HT1080 (cell line): Measurements from ENCODE around the gene SDR42E1. TPM values are rescaled to one million over a fixed set of nuclear protein-coding genes. Genes with fewer than 3 reads are reported as not detected.

Experiments used
- DNase-seq: peaks from one replicate; pipeline ENCODE4 v3.0.0-alpha.2; 2015; ENCODE audit warnings: low read depth
- total RNA-seq: library from RNA; depleted of rRNA; stranded (reverse); fragments of >200 nt; shearing (Covaris generic); gene quantifications from 2 replicates; pipeline ENCODE4 v1.2.3, GENCODE V29; 2014; rRNA removed

Gene SDR42E1
- total RNA-seq, 1 experiment from 2014 or later = 5.9 TPM

DNA sequence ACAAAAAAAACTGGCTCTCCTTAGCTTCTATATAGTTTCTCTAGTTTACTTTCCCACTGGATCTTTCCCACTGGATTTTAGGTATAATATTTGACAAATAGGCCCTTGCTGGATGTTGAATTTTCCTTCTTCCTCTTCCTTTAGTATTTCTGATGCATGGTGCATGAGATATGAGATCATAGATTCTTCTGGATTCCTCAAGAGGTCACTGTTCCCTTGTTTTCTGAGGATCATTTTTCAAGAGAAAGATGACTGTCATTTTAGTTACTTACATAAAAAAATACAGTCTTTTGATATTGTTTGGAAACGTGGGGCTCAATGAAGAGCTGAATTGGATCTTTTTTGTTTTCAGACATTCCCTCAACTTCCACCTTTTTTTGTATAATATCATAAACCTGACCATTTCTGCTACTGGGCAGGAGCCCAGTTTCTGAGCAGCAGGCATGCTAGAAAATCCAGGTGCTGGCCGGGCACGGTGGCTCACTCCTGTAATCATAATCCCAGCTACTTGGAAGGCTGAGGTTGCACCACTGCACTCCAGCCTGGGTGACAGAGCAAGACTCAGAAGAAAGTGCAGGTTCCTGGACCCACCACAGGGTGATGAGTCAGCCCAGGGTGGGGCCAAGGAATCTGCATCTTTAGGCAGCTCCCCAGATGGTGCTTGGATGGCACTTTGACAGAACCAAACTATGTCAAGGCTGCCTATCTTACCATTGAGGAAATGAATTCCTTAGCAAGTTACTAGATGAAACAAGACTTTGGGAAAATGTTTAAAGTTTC is 70.3 kb downstream of the SDR42E1 start:
- peak; percentile 76 for DNase-seq

DNA sequence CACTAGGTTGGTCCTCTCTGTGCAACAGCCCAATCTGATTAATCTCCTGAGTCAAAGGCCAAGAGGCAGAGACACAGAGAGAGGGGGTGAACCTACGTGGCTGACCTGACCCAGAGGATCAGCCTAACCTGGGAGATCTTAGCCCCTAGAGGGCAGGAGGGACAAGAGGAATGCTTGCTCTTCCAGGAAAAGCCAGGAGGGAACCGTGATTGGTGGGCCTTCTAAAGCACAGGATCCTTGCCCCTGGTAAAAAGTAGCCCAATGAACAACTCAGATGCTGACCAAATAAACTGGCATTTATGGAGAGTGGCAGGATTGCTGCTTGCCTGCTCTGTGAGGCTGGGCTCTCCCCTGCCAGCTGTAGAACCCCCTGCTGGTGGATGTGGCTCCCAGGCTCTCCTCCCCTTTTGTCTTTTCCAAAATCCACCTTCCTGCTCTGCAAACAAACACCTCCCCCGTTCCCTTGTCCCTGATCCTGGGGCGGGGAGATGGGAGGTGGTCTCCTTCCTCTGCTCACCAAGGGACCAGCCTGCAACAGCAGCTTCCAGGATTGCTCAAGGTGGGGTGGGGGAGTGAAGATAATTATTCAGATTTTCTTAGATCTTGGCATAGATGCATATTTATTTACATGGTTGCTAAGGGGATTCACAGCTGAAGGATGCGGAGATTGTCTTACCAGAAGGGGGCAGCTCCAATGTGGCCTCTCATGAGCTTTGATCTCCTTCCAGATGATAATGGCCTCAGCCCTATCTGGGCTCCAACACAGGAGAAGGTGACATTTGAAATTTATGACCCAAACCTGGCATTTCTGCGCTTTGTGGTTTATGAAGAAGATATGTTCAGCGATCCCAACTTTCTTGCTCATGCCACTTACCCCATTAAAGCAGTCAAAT is 71.9 kb downstream of the SDR42E1 start:
- no peak for DNase-seq

Other genes with a start within 250 kb of the SDR42E1 start
- gene PLCG2, start 232.2 kb downstream of the SDR42E1 start, total RNA-seq = 1.9 and 3.2 TPM in 2 replicates
- gene HSD17B2, start 23.8 kb upstream of the SDR42E1 start, total RNA-seq = 2.2 and 4.4 TPM in 2 replicates
- gene MPHOSPH6, start 158.8 kb upstream of the SDR42E1 start, total RNA-seq = 29.7 and 30.8 TPM in 2 replicates